ENCODE measurements around the gene PRM3.

DNA sequence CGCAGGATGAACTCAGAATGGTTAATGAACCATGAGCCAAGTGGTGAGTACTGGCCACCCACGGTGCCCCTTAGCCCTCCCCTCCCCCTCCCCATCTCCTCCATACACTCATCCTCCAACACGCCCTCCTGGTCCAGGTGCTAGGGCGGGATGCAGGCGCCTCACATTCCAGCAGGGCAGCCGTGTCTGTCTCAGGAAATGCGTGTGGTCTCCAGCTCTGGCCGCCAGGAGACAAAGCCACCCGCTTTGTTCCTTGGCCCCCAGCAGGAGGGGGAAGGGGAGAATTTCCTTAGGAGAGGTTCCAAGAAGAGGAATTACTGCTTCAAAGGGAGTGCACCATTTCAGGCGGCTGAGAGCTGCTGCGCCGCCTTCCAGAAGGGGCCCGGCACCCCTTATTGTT is 42.1 kb upstream of the PRM3 start:
- TF ChIP-seq POLR2AphosphoS5 (IDR thresholded peaks at IDR 0.05) (no peak), POLR2A (IDR thresholded peaks at IDR 0.05) (no peak)
- TF ChIP-seq, protein P1, sequence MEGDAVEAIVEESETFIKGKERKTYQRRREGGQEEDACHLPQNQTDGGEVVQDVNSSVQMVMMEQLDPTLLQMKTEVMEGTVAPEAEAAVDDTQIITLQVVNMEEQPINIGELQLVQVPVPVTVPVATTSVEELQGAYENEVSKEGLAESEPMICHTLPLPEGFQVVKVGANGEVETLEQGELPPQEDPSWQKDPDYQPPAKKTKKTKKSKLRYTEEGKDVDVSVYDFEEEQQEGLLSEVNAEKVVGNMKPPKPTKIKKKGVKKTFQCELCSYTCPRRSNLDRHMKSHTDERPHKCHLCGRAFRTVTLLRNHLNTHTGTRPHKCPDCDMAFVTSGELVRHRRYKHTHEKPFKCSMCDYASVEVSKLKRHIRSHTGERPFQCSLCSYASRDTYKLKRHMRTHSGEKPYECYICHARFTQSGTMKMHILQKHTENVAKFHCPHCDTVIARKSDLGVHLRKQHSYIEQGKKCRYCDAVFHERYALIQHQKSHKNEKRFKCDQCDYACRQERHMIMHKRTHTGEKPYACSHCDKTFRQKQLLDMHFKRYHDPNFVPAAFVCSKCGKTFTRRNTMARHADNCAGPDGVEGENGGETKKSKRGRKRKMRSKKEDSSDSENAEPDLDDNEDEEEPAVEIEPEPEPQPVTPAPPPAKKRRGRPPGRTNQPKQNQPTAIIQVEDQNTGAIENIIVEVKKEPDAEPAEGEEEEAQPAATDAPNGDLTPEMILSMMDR (IDR thresholded peaks at IDR 0.05) = no peak

Data from breast epithelium (tissue), 3 donors.